ENCODE results near the gene SCRN1.

Gene SCRN1

DNA sequence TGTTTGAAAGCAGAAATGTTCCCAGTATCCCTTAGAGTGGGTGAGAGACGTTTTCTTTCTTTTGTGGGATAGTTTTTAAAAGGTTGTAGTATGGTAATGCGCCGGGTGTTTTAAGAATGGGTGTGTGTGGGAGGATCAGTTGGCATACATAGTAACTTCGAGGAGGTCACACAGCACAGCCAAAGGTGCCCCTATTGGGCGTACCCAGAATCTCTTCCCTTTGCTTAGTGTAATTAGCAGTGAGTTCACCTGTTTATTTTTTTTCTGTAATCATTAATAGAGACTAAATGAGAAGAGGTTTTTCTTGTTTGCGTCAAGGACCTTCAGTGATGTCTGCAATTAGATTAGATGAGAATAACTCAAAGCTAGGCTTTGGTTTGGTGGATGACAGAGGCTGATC is 40.1 kb upstream of the SCRN1 start:
- TF ChIP-seq, protein P1, sequence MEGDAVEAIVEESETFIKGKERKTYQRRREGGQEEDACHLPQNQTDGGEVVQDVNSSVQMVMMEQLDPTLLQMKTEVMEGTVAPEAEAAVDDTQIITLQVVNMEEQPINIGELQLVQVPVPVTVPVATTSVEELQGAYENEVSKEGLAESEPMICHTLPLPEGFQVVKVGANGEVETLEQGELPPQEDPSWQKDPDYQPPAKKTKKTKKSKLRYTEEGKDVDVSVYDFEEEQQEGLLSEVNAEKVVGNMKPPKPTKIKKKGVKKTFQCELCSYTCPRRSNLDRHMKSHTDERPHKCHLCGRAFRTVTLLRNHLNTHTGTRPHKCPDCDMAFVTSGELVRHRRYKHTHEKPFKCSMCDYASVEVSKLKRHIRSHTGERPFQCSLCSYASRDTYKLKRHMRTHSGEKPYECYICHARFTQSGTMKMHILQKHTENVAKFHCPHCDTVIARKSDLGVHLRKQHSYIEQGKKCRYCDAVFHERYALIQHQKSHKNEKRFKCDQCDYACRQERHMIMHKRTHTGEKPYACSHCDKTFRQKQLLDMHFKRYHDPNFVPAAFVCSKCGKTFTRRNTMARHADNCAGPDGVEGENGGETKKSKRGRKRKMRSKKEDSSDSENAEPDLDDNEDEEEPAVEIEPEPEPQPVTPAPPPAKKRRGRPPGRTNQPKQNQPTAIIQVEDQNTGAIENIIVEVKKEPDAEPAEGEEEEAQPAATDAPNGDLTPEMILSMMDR (IDR thresholded peaks at IDR 0.05; ENCODE audit: control extremely low read depth, extremely low read depth, low read depth, missing control alignments), result no peak
- CTCF ChIA-PET, result interaction anchor here (0.6 to 3.0 kb wide), 4 partner anchors 13 to 253 kb away, joined by 3 to 9 read pairs (median 6); no protein-coding TSS in a partner anchor
- POLR2A ChIA-PET, result no interaction called here
- no peak for DNase-seq (ENCODE audit: extremely low spot score)

DNA sequence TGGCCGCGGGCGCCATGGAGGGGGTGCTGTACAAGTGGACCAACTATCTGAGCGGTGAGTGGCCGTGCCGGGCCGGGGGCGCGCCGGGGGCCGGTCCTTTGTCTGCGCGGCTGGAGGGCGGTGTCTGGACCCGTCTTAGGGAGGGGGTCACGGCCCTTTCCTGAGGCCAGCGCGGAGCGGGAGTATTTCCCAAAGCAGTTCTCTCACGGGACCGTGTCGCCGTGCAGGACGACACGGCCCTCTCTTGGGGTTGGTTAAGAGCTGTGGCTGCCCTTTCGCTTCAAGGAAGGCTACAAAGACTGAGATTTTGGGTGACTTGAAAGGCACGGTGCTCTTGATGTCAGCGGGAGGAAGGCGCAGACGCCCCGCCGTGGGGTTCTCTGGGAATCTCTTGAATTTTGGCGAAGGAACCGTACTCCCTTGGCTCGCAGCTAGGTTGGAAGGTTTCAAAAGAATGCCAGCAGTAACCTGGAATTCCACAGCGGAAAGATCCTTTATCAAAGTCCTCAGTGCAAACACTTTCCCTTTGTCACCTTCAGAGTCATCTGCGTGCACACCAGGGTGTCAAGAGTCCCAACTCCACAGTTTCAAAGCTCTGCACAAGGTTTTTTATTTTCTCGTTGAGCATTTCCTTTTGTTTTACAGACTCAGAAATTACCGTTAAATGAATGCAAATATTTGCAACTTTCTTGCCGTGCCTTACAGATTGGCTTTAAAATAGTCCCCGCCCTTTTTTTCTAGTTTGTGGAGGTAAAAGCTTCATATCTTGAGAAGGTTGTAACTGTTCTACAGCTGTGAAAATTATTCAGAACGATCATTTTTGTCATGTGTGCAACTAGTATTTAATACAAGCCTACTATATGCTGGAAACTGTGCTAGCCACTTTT is 39.4 kb upstream of the SCRN1 start:
- DNase-seq (ENCODE audit: extremely low spot score), result peak; percentile 48
- TF ChIP-seq, protein P1 (IDR thresholded peaks at IDR 0.05; ENCODE audit: control extremely low read depth, extremely low read depth, low read depth, missing control alignments), result no peak
- ChIA-PET POLR2A (interaction anchor here (0.6 kb wide), 1 partner anchor 33 kb away, joined by 3 read pairs; no protein-coding TSS in a partner anchor), CTCF (interaction anchor here (0.6 to 3.0 kb wide), 4 partner anchors 13 to 254 kb away, joined by 3 to 9 read pairs (median 6); no protein-coding TSS in a partner anchor)

DNA sequence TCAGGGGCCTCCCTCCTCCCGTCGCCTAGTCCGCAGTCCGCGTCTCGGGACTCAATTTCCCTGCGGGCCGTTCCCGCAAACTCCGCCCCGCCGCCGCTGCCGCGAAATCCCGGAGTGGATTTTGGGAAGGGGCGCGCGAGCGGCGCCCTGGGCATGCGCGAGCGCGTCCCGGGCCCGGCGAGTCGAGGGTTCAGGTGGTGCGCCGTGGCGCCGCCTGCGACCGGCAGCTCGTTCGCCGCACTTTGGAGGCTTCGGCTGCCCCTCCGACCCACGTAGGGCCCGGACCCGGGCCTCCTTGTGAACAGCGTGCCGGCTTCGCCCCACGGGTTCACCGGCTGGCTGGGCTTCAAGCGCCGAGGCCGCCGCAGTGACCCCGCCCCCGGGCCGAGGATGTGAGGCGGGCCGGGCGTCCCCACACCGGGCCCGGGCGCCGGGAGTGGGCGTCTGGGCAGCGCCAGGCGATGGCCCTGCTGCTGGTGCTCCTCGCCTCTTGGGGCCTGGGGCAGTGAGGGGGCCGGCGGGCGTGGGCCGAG is 38.7 kb upstream of the SCRN1 start, which contains the start of gene PLEKHA8:
Gene PLEKHA8, plus strand, starts transcription at position 197 of the 533 bp plus-strand sequence. CDS start 351 bp downstream, outside the sequence.
- CTCF ChIA-PET, result no interaction called here
- TF ChIP-seq, protein P1 (IDR thresholded peaks at IDR 0.05; ENCODE audit: control extremely low read depth, extremely low read depth, low read depth, missing control alignments), result no peak
- POLR2A ChIA-PET, result no interaction called here
- DNase-seq (ENCODE audit: extremely low spot score), result peak; percentile 89

DNA sequence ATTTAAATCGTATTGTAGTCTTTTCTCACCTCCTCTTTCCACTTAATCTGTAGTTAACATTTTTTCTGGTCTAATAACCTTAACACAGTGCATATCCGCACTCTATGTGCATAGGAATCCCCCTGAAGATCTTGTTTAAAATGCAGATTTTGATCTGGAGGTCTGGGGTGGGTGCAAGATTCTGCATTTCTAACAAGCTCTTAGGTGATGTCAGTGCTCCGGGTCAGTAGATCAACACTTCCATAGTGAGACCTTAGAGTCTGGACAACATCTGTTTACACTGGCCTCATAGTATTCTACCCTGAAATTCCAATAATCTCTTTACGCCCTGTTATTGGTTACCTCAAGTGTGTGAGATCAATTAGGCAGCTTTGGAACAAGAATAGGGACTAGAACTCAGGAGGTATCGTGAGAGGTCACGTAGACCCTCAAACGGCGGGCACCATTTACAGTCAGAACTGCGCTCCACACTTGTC is 38.2 kb upstream of the SCRN1 start:
- ChIA-PET POLR2A (no interaction called here), CTCF (interaction anchor here (1.0 to 1.6 kb wide), 2 partner anchors 34 to 40 kb away, joined by 3 to 4 read pairs; no protein-coding TSS in a partner anchor)
- DNase-seq (ENCODE audit: extremely low spot score), result no peak
- TF ChIP-seq, protein P1 (IDR thresholded peaks at IDR 0.05; ENCODE audit: control extremely low read depth, extremely low read depth, low read depth, missing control alignments), result no peak

DNA sequence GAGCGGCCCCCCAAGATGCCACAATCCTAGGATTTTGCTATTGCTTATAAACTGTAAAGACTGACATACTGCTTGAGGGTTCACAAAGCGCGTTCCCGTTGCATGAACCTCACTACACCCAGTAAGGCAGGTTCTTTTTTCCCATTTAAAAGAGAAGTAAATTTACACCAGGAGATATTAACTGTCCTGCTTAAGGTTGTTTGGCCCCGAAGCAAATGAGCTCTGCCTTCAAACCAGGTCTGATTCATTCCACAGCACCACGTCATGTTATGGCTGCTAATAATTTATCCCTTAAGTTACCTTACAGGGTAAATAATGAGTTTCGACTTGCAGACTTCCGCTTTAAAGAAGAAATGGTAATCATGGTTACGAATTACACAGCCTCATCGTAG is 37.5 kb upstream of the SCRN1 start:
- DNase-seq (ENCODE audit: extremely low spot score), result peak; percentile 57

More for the DNA sequence above, 37.5 kb upstream of the SCRN1 start:
- TF ChIP-seq, protein P1 (IDR thresholded peaks at IDR 0.05; ENCODE audit: control extremely low read depth, extremely low read depth, low read depth, missing control alignments), result no peak
- ChIA-PET POLR2A (interaction anchor here (0.6 kb wide), 1 partner anchor 11 kb away, joined by 8 read pairs; no protein-coding TSS in a partner anchor), CTCF (interaction anchor here (1.0 to 1.6 kb wide), 2 partner anchors 35 to 39 kb away, joined by 3 to 4 read pairs; no protein-coding TSS in a partner anchor)

Data from GM10248 (cell line).